ENCODE data around the gene DNM2. TPM values are rescaled to one million over a fixed set of nuclear protein-coding genes. Genes with fewer than 3 reads are reported as not detected.
"Not testable (repeated sequence)": the region's sequence is repeated elsewhere in the genome, so short reads cannot be mapped to it uniquely, and the experiment has no call there.

The DNM2 gene
- polyA plus RNA-seq (ENCODE audit: insufficient read length in 4 of 4), result 100 to 1,000 TPM; 130 to 145 (median 136) TPM

- DNase-seq (ENCODE audit: low read depth in 4 of 4, low spot score in 3 of 4), result peak; percentile 100
These were observed at the start of gene DNM2 for GRCh38 chr19:10717356-10718204. DNM2 (plus strand) TSS chr19:10718079; CDS start chr19:10718243, 164 bp downstream.

- DNase-seq (ENCODE audit: low read depth in 4 of 4, low spot score in 3 of 4), result no peak
These were observed 48.6 kb upstream of the DNM2 start for GRCh38 chr19:10669246-10669645.

GRCh38 chr19:10670182-10670581, 47.7 kb upstream of the DNM2 start:
- DNase-seq (ENCODE audit: low read depth in 4 of 4, low spot score in 3 of 4), result no peak

GRCh38 chr19:10670876-10671804, 46.7 kb upstream of the DNM2 start:
- DNase-seq (ENCODE audit: low read depth in 4 of 4, low spot score in 3 of 4), result no peak

- not testable (repeated sequence) for DNase-seq (ENCODE audit: low read depth in 4 of 4, low spot score in 3 of 4)
These were observed 46.0 kb upstream of the DNM2 start for GRCh38 chr19:10671922-10672321.

- not testable (repeated sequence) for DNase-seq (ENCODE audit: low read depth in 4 of 4, low spot score in 3 of 4)
These were observed 42.7 kb upstream of the DNM2 start for GRCh38 chr19:10675214-10675613.

- no peak for DNase-seq (ENCODE audit: low read depth in 4 of 4, low spot score in 3 of 4)
These were observed 40.1 kb upstream of the DNM2 start for GRCh38 chr19:10677751-10678150.

GRCh38 chr19:10678813-10679212, 39.1 kb upstream of the DNM2 start:
- no peak for DNase-seq (ENCODE audit: low read depth in 4 of 4, low spot score in 3 of 4)

- DNase-seq (ENCODE audit: low read depth in 4 of 4, low spot score in 3 of 4), result no peak
These were observed 38.1 kb upstream of the DNM2 start for GRCh38 chr19:10679743-10680142.

- DNase-seq (ENCODE audit: low read depth in 4 of 4, low spot score in 3 of 4), result no peak
These were observed 37.2 kb upstream of the DNM2 start for GRCh38 chr19:10680545-10681135.

GRCh38 chr19:10681658-10682057, 36.2 kb upstream of the DNM2 start:
- no peak for DNase-seq (ENCODE audit: low read depth in 4 of 4, low spot score in 3 of 4)

GRCh38 chr19:10682397-10683063, 35.3 kb upstream of the DNM2 start:
- DNase-seq (ENCODE audit: low read depth in 4 of 4, low spot score in 3 of 4), result no peak

- DNase-seq (ENCODE audit: low read depth in 4 of 4, low spot score in 3 of 4), result no peak
These were observed 34.8 kb upstream of the DNM2 start for GRCh38 chr19:10683064-10683426.

- DNase-seq (ENCODE audit: low read depth in 4 of 4, low spot score in 3 of 4), result no peak
These were observed 34.3 kb upstream of the DNM2 start for GRCh38 chr19:10683582-10683981.

GRCh38 chr19:10685210-10685609, 32.7 kb upstream of the DNM2 start:
- DNase-seq (ENCODE audit: low read depth in 4 of 4, low spot score in 3 of 4), result no peak

GRCh38 chr19:10686193-10686592, 31.7 kb upstream of the DNM2 start:
- DNase-seq (ENCODE audit: low read depth in 4 of 4, low spot score in 3 of 4), result no peak

- DNase-seq (ENCODE audit: low read depth in 4 of 4, low spot score in 3 of 4), result no peak
These were observed 31.0 kb upstream of the DNM2 start for GRCh38 chr19:10686661-10687517.

- no peak for DNase-seq (ENCODE audit: low read depth in 4 of 4, low spot score in 3 of 4)
These were observed 30.2 kb upstream of the DNM2 start for GRCh38 chr19:10687518-10688288.
